Body of pancreas (tissue), 4 donors: ENCODE data around the gene MYL5. TPM values are rescaled to one million over a fixed set of nuclear protein-coding genes. Genes with fewer than 3 reads are reported as not detected.

ENCODE experiments used
- ATAC-seq: fragments of 150-250 bp; one replicate; pipeline ENCODE4 v1.9.1; 2016
- DNase-seq, 4 donors: peaks; one replicate each; pipeline ENCODE4 v3.0.0-alpha.2; 2019
- H3K27ac ChIP-seq, 4 donors: fragments of 200-600 bp; sonication (generic); 1 replicate in 3 of 4; 2 replicates in 1 of 4; pipeline versions ENCODE4 v1.5.1 to v1.6.1; 2016 to 2019; ENCODE audit warnings: mild to moderate bottlenecking in 1 of 4, mixed read lengths in 1 of 4, moderate library complexity in 1 of 4
- H3K27me3 ChIP-seq, 2 donors: fragments of 200-600 bp; sonication (generic); one replicate each; pipeline ENCODE4 v1.6.0; 2016; ENCODE audit warnings: mild to moderate bottlenecking in 1 of 2
- H3K36me3 ChIP-seq, 2 donors: fragments of 200-600 bp; sonication (generic); replicated peaks in 1 of 2; 2 replicates each; pipeline ENCODE4 v1.5.1; 2016; ENCODE audit warnings: low read depth in 2 of 2; ENCODE audit not compliant: insufficient read depth in 1 of 2
- H3K4me1 ChIP-seq: fragments of 200-600 bp; sonication (generic); one replicate; pipeline ENCODE4 v1.6.0; 2016
- H3K4me3 ChIP-seq, 2 donors: fragments of 200-600 bp; sonication (generic); 1 replicate in 1 of 2; 2 replicates in 1 of 2; pipeline ENCODE4 v1.5.1; 2016 to 2019
- H3K9me3 ChIP-seq, 3 donors: fragments of 200-600 bp; sonication (generic); 1 replicate in 2 of 3; 2 replicates in 1 of 3; pipeline ENCODE4 v1.5.1; 2016
- CTCF ChIP-seq, 7 experiments: fragments of 450-650 bp in 4 of 7; fragments of 200-600 bp in 3 of 7; sonication (generic) in 3 of 7; IDR thresholded peaks; one replicate each; pipeline ENCODE4 v1.5.1; 2016 to 2019; ENCODE audit warnings: antibody characterized with exemption in 7 of 7
- POLR2A ChIP-seq, 3 donors: fragments of 450-650 bp; IDR thresholded peaks; one replicate each; pipeline ENCODE4 v1.6.1; 2016; ENCODE audit warnings: antibody characterized with exemption in 3 of 3, mild to moderate bottlenecking in 2 of 3
- WGBS, 2 donors: methylation state at CpG; one replicate each; pipeline ENCODE4 v1.1.5; 2017; 5-methylcytosine and 5-hydroxymethylcytosine counted together
- intact Hi-C: fragments of 100-400 bp; cut with DNase I; formaldehyde crosslinking; loops from one replicate; pipeline ENCODE4 v1.15.1; 2023
- total RNA-seq, 2 donors: library from RNA; depleted of rRNA; stranded (reverse); fragments of >200 nt; gene quantifications; one replicate each; pipeline ENCODE4 v1.1.0, GENCODE V29; 2016

MYL5 gene
- total RNA-seq, 2 donors from 2014 or later: 3.0 to 6.0 TPM

GRCh38 chr4:710116-710515 lies 35.8 kb downstream of the MYL5 start:
- no peaks in the 10 kb centered on the region for H3K9me3 ChIP-seq
- H3K27me3 ChIP-seq: no peaks in the 10 kb centered on the region
- intact Hi-C loops: no loop called here
- peaks cover 29% of the 10 kb centered on the region for H3K4me1 ChIP-seq
- 81 to 84% methylated on average over 5 to 9 of the region's 9 CpGs for WGBS, 2 donors
- no peak for DNase-seq
- H3K36me3 ChIP-seq: no peaks in the 10 kb centered on the region
- TF ChIP-seq CTCF (IDR thresholded peaks at IDR 0.05): no peak
- TF ChIP-seq POLR2A (IDR thresholded peaks at IDR 0.05): no peak
- ATAC-seq: no peak
- H3K4me3 ChIP-seq: no peak overlapping the region
- H3K27ac ChIP-seq: no peak overlapping the region

GRCh38 chr4:710916-711315 lies 36.6 kb downstream of the MYL5 start:
- ATAC-seq (no peak), DNase-seq (no peak)
- intact Hi-C loops: no loop called here
- Histone ChIP-seq H3K9me3 (no peaks in the 10 kb centered on the region), H3K27me3 (no peaks in the 10 kb centered on the region), H3K36me3 (no peaks in the 10 kb centered on the region), H3K27ac (no peak overlapping the region), H3K4me3 (no peak overlapping the region), H3K4me1 (peaks cover 27% of the 10 kb centered on the region)
- TF ChIP-seq POLR2A (IDR thresholded peaks at IDR 0.05) (no peak), CTCF (IDR thresholded peaks at IDR 0.05) (no peak)
- 93 to 96% methylated on average over 10 to 13 of the region's 13 CpGs for WGBS, 2 donors

- 48 to 49% methylated on average over 3 of the region's 3 CpGs for WGBS, 2 donors
- DNase-seq (no peak), ATAC-seq (no peak)
- TF ChIP-seq POLR2A (IDR thresholded peaks at IDR 0.05) (no peak), CTCF (IDR thresholded peaks at IDR 0.05) (no peak)
- Histone ChIP-seq H3K27me3 (no peaks in the 10 kb centered on the region), H3K4me1 (peaks cover 15% of the 10 kb centered on the region), H3K36me3 (no peaks in the 10 kb centered on the region), H3K27ac (no peak overlapping the region), H3K9me3 (no peaks in the 10 kb centered on the region), H3K4me3 (no peak overlapping the region)
- intact Hi-C loops: no loop called here
Measured at GRCh38 chr4:712093-712492, 37.8 kb downstream of the MYL5 start.

- Histone ChIP-seq H3K9me3 (no peaks in the 10 kb centered on the region), H3K4me1 (peaks cover 5% of the 10 kb centered on the region), H3K4me3 (no peak overlapping the region), H3K27ac (no peak overlapping the region), H3K27me3 (no peaks in the 10 kb centered on the region), H3K36me3 (no peaks in the 10 kb centered on the region)
- no peak for TF ChIP-seq CTCF (IDR thresholded peaks at IDR 0.05)
- no peak for TF ChIP-seq POLR2A (IDR thresholded peaks at IDR 0.05)
- WGBS, 2 donors: 90 to 92% methylated on average over 2 to 9 of the region's 9 CpGs
- no peak for ATAC-seq
- intact Hi-C loops: no loop called here
- no peak for DNase-seq
Measured at GRCh38 chr4:712916-713632, 38.7 kb downstream of the MYL5 start.

GRCh38 chr4:714087-714486 lies 39.7 kb downstream of the MYL5 start:
- H3K27me3 ChIP-seq: no peaks in the 10 kb centered on the region
- TF ChIP-seq CTCF (IDR thresholded peaks at IDR 0.05) (no peak), POLR2A (IDR thresholded peaks at IDR 0.05) (no peak)
- no peak overlapping the region for H3K27ac ChIP-seq
- no peak overlapping the region for H3K4me3 ChIP-seq
- intact Hi-C loops: no loop called here
- no peaks in the 10 kb centered on the region for H3K36me3 ChIP-seq
- WGBS, 2 donors: 90 to 94% methylated on average over 16 to 17 of the region's 18 CpGs
- DNase-seq (no peak), ATAC-seq (no peak)
- H3K4me1 ChIP-seq: no peaks in the 10 kb centered on the region
- H3K9me3 ChIP-seq: no peaks in the 10 kb centered on the region
